OCI-LY3 (cell line): ENCODE measurements around the gene MPO.

Source experiments
- CTCF ChIP-seq: fragments of 200-600, 300-600 bp; sonication (generic); IDR thresholded peaks from 2 replicates; pipeline ENCODE4 v1.5.1; 2014; ENCODE audit warnings: antibody characterized with exemption, low read length, low read depth
- EZH2phosphoT487 ChIP-seq: fragments of 200-600 bp; shearing (Covaris generic); IDR thresholded peaks from 2 replicates; pipeline ENCODE4 v1.6.1; 2018; ENCODE audit warnings: antibody characterized with exemption, mixed run types, low read depth

- TF ChIP-seq CTCF (no peak), EZH2phosphoT487 (no peak)
These were observed 2.1 kb downstream of the MPO start for GRCh38 chr17:58278661-58279015.
